Measurements from ENCODE around the gene TAPT1.

- TF ChIP-seq CTCF (IDR thresholded peaks at IDR 0.05 in 8 of 11, conservative IDR thresholded peaks at IDR 0.05 in 3 of 11) (no peak), POLR2A (IDR thresholded peaks at IDR 0.05) (no peak)
Observed at GRCh38 chr4:16161851-16162408, 64.3 kb downstream of the TAPT1 start.
